Thyroid gland (tissue), 4 donors: ENCODE data around the gene RPTOR. TPM values are rescaled to one million over a fixed set of nuclear protein-coding genes. Genes with fewer than 3 reads are reported as not detected.

Experiments
- DNase-seq, 2 donors: peaks; one replicate each; pipeline ENCODE4 v3.0.0-alpha.2; 2019
- H3K27ac ChIP-seq, 3 donors: fragments of 200-600 bp; sonication (generic); 1 replicate in 2 of 3; 2 replicates in 1 of 3; pipeline ENCODE4 v1.5.1; 2016 to 2019; ENCODE audit warnings: mild to moderate bottlenecking in 1 of 3, moderate library complexity in 1 of 3
- H3K27me3 ChIP-seq: fragments of 200-600 bp; sonication (generic); one replicate; pipeline ENCODE4 v1.5.1; 2019
- H3K36me3 ChIP-seq, 2 donors: fragments of 200-600 bp; sonication (generic); one replicate each; pipeline ENCODE4 v1.5.1; 2016 to 2019
- H3K4me1 ChIP-seq, 2 donors: fragments of 200-600 bp; sonication (generic); one replicate each; pipeline ENCODE4 v1.5.1; 2017 to 2019
- H3K4me3 ChIP-seq, 3 donors: fragments of 200-600 bp; sonication (generic); replicated peaks in 1 of 3; 1 replicate in 2 of 3; 2 replicates in 1 of 3; pipeline ENCODE4 v1.5.1; 2016; ENCODE audit warnings: mild to moderate bottlenecking in 1 of 3
- H3K9me3 ChIP-seq: fragments of 200-600 bp; sonication (generic); one replicate; pipeline ENCODE4 v1.5.1; 2017
- POLR2A ChIP-seq, 2 donors: fragments of 450-650 bp; IDR thresholded peaks; one replicate each; pipeline ENCODE4 v1.6.1; 2017; ENCODE audit warnings: antibody characterized with exemption in 2 of 2, mild to moderate bottlenecking in 2 of 2, moderate library complexity in 1 of 2
- WGBS, 2 donors: methylation state at CpG; one replicate each; pipeline ENCODE4 v1.1.5; 2017; 5-methylcytosine and 5-hydroxymethylcytosine counted together
- intact Hi-C: fragments of 100-400 bp; cut with DNase I; formaldehyde crosslinking; loops from one replicate; pipeline ENCODE4 v1.15.1; 2023
- total RNA-seq, 4 donors: library from RNA; depleted of rRNA; stranded (reverse); fragments of >200 nt; gene quantifications; one replicate each; pipeline ENCODE4 v1.2.3, GENCODE V29; 2016
- TF ChIP-seq, protein P1 (sequence below), 6 experiments: fragments of 200-600 bp in 3 of 6; fragments of 450-650 bp in 3 of 6; sonication (generic) in 3 of 6; IDR thresholded peaks; one replicate each; pipeline ENCODE4 v1.5.1; 2016 to 2019; ENCODE audit warnings: antibody characterized with exemption in 6 of 6, mild to moderate bottlenecking in 2 of 6, inconsistent platforms in 1 of 6, moderate library complexity in 1 of 6

The RPTOR gene
- total RNA-seq, 4 donors from 2014 or later, result 24.2 to 58.1 (median 34.5) TPM

DNA sequence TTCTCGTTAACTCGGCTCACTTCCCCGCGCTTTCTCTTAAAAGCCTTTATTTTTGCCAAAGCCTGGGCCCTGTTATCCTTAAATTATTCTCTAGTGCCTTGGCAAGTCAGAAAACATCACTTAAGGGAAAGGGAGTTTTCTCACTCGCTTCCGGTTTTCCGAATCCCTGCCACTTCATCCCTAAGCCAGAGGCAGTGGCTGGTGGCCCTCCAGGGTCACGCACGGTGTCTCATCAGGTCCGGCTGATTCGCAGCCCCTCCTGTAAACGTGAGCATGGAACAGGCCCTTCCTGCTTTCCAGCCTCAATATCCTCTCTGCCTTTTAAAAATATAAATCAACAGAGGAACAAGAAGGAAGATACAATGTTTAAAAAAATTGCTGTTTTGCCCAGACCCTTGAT, 304.5 kb downstream of the RPTOR start:
- TF ChIP-seq, protein P1, sequence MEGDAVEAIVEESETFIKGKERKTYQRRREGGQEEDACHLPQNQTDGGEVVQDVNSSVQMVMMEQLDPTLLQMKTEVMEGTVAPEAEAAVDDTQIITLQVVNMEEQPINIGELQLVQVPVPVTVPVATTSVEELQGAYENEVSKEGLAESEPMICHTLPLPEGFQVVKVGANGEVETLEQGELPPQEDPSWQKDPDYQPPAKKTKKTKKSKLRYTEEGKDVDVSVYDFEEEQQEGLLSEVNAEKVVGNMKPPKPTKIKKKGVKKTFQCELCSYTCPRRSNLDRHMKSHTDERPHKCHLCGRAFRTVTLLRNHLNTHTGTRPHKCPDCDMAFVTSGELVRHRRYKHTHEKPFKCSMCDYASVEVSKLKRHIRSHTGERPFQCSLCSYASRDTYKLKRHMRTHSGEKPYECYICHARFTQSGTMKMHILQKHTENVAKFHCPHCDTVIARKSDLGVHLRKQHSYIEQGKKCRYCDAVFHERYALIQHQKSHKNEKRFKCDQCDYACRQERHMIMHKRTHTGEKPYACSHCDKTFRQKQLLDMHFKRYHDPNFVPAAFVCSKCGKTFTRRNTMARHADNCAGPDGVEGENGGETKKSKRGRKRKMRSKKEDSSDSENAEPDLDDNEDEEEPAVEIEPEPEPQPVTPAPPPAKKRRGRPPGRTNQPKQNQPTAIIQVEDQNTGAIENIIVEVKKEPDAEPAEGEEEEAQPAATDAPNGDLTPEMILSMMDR (IDR thresholded peaks at IDR 0.05), result no peak
- no peak for TF ChIP-seq POLR2A (IDR thresholded peaks at IDR 0.05)
- 97 to 98% methylated on average over 12 of the region's 12 CpGs for WGBS, 2 donors
- H3K36me3 ChIP-seq, result peaks cover 3 to 7% of the 10 kb centered on the region in 2 donors

DNA sequence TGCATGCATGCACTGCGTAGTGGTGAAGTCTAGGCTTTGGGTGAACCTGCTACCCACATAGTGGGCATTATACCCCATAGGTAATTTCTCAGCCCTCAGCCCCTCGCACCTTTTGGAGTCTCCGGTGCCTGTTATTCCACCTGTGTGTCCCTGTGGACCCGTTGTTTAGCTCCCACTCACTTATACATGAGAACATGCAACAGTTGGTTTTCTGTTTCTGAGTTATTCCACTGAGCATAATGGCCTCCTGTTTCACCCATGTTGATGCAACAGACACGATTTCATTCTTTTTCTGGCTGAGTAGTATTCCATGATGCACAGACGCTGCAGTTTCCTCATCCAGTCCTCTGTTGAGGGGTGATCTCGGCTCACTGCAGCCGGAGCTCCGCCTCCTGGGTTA, 305.5 kb downstream of the RPTOR start:
- H3K36me3 ChIP-seq, result peaks cover 3 to 7% of the 10 kb centered on the region in 2 donors

More for the DNA sequence above, 304.5 kb downstream of the RPTOR start:
- intact Hi-C loops, result no loop called here
- Histone ChIP-seq H3K4me1 (no peaks in the 10 kb centered on the region), H3K27me3 (no peaks in the 10 kb centered on the region), H3K27ac (no peak overlapping the region), H3K4me3 (no peak overlapping the region), H3K9me3 (no peaks in the 10 kb centered on the region)
- no peak for DNase-seq

DNA sequence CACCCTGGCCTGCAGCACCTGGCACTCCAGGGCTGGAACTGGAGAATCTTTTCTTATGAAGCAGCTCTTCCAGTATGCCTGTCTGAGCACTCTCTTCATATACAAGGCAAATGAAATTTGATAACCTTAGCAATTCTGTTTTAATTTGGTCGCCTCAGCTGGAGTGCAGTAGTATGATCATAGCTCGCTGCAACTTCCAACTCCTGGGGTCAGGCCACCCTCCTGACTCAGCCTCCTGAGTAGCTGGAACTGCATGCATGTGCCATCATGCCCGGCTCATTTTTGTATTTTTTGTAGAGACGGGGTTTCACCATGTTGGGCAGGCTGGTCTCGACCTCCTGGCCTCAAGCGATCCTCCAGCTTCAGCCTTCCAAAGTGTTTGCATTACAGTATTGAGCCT, 306.2 kb downstream of the RPTOR start:
- 76 to 87% methylated on average over 6 of the region's 6 CpGs for WGBS, 2 donors
- DNase-seq, result no peak
- intact Hi-C loops, result no loop called here
- no peaks in the 10 kb centered on the region for H3K4me1 ChIP-seq
- no peak overlapping the region for H3K4me3 ChIP-seq
- no peaks in the 10 kb centered on the region for H3K9me3 ChIP-seq
- TF ChIP-seq, protein P1 (IDR thresholded peaks at IDR 0.05), result no peak
- no peak for TF ChIP-seq POLR2A (IDR thresholded peaks at IDR 0.05)
- no peak overlapping the region for H3K27ac ChIP-seq
- no peaks in the 10 kb centered on the region for H3K27me3 ChIP-seq
- peaks cover 7 to 8% of the 10 kb centered on the region in 2 donors for H3K36me3 ChIP-seq

More for the DNA sequence above, 305.5 kb downstream of the RPTOR start:
- Histone ChIP-seq H3K9me3 (no peaks in the 10 kb centered on the region), H3K27ac (no peak overlapping the region), H3K4me1 (no peaks in the 10 kb centered on the region), H3K4me3 (no peak overlapping the region), H3K27me3 (no peaks in the 10 kb centered on the region)
- WGBS, 2 donors, result 88 to 98% methylated on average over 9 of the region's 9 CpGs
- TF ChIP-seq POLR2A (IDR thresholded peaks at IDR 0.05), result no peak
- TF ChIP-seq, protein P1 (IDR thresholded peaks at IDR 0.05), result no peak
- DNase-seq, result no peak
- intact Hi-C loops, result no loop called here

DNA sequence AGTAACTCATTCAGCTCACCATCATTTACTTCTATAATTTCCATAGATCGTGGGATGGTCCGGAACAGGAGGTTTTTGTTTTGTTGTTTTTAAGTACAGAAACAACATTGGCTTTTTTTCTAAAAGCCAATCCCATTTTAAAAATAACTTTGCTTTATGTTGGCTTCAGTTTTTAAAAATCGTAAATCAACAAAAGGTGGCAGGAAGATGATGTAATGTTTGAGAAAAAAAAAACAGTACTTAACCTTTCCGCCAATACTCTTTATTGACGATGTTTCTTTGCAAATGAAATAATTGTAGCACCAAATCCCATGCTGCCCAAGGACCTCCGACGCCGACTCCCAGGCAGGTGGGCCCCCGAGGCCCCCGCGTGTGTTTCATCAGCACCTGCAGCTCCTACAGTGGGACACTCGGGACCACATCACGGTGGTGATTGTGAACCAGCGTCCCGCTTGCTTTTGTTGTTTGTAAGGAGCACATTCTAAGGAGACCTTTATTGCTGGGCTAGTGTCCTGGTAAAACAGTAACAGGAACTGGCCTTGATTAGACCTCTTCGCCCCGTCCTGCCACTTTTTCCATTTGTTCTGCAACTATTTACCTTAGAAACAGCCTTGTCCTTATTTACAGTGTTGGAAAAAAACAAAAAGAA, 306.8 kb downstream of the RPTOR start:
- intact Hi-C loops, result no loop called here
- H3K9me3 ChIP-seq, result no peaks in the 10 kb centered on the region
- TF ChIP-seq, protein P1 (IDR thresholded peaks at IDR 0.05), result no peak
- no peak for TF ChIP-seq POLR2A (IDR thresholded peaks at IDR 0.05)
- no peak overlapping the region for H3K4me3 ChIP-seq
- no peak for DNase-seq
- no peaks in the 10 kb centered on the region for H3K4me1 ChIP-seq
- WGBS, 2 donors, result 88 to 89% methylated on average over 17 of the region's 17 CpGs
- no peaks in the 10 kb centered on the region for H3K27me3 ChIP-seq
- peaks cover 7 to 8% of the 10 kb centered on the region in 2 donors for H3K36me3 ChIP-seq
- H3K27ac ChIP-seq, result no peak overlapping the region

DNA sequence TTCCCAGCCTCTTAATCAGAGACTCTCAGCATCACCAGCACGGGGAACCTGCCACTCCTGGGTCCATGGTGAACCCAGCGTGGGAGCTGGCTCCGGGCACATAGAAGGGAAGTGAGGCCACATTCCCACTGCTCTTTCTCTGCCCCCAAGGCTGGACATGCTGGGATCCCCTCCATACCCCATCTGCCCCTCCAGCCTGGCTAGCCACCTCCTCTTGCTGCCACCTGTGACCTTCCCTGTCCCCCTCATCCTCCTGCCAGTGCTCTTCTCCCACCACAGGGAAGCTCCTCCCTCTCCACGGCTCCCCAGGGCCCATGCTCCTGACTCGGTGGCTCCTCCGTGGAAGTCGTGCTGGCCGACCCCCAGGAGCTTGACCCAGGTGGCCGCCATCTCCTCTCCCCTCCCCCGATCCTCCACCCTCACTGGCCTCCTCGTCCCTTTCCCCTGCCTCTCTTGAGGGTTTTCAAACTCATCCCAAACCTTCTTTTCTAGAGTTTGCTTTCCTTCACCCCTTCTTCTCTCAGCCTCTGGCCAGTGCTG, 307.9 kb downstream of the RPTOR start:
- intact Hi-C loops, result no loop called here
- no peak overlapping the region for H3K4me3 ChIP-seq
- peaks cover 0 to 5% of the 10 kb centered on the region in 2 donors for H3K36me3 ChIP-seq
- H3K4me1 ChIP-seq, result no peaks in the 10 kb centered on the region
- no peaks in the 10 kb centered on the region for H3K9me3 ChIP-seq
- no peak overlapping the region for H3K27ac ChIP-seq
- TF ChIP-seq, protein P1 (IDR thresholded peaks at IDR 0.05), result no peak
- WGBS, 2 donors, result 86 to 91% methylated on average over 11 of the region's 11 CpGs
- no peak for DNase-seq
- no peaks in the 10 kb centered on the region for H3K27me3 ChIP-seq
